ENCODE measurements around the gene FAM50B.

The FAM50B gene

DNA sequence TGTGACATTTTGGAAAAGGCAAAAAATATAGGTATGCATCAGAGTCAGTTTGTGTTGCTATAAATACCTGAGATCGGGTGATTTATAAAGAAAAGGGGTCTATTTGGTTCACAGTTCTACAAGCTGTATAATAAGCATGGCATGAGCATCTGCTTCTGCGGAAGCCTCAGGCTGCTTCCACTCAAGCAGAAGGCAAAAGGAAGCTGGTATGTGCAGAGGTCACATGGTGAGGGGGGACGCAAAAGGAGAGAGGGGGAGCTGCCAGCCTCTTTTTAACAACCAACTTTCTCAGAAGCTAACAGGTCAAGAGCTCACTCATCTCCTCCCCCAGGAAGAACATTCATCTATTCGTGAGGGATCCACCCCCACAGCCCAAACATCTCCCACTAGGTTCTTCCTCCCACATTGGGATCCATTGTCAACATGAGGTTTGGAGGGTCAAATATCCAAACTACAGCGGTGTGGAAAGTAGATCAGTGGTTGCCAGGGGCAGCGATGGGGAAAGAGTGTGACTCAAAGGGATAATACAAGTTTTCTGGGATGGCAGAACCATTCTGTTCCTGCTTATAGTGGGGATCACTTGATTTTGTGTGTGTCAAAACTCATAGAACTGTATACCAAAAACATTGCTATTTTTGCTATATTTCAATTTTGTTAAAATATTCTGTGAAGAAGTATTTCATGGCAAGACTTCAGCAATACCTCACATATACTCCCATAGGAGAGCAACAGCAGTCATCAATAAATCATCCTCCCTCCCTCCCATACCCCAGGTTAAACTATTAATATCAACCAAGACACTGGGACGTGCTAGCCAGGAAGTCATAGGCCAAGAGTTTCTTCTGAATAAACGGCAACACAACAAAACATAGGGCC is 9.9 kb upstream of the FAM50B start:
- Histone ChIP-seq H3K27me3 (replicated peaks; ENCODE audit: control insufficient read depth, insufficient read depth, low read length) (no peaks in the 10 kb centered on the region), H3K9me3 (ENCODE audit: control insufficient read depth, low read length) (no peaks in the 10 kb centered on the region), H3K9ac (ENCODE audit: low read length) (no peak overlapping the region), H3K4me1 (ENCODE audit: control insufficient read depth, insufficient read depth, low read length) (peaks cover 70% of the 10 kb centered on the region), H3K36me3 (ENCODE audit: control insufficient read depth, insufficient read depth, low read length, severe bottlenecking) (no peaks in the 10 kb centered on the region), H3K4me3 (ENCODE audit: low read length) (no peak overlapping the region)
- peak; percentile 20 for DNase-seq (ENCODE audit: low read depth)

DNA sequence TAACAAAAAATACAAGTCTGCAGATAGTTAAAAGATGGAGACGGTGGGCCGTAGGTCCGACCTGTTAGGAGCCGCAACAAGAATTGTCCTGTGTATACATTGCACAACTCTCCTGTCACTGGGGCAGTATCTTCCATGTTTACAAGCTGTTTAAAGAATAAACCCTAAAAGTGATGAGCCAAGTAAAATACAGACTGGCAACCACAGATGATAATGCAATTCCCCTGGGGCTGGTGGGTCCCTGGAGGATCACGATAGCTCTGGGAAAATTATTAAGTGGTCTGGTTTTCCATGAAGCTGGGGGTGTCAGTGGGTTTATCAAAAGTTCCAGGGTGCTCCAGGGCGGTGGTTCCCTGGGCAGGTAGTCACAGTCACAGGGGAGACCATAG is 8.1 kb upstream of the FAM50B start:
- peak overlapping the region; percentile 8 for H3K4me3 ChIP-seq (ENCODE audit: low read length)

DNA sequence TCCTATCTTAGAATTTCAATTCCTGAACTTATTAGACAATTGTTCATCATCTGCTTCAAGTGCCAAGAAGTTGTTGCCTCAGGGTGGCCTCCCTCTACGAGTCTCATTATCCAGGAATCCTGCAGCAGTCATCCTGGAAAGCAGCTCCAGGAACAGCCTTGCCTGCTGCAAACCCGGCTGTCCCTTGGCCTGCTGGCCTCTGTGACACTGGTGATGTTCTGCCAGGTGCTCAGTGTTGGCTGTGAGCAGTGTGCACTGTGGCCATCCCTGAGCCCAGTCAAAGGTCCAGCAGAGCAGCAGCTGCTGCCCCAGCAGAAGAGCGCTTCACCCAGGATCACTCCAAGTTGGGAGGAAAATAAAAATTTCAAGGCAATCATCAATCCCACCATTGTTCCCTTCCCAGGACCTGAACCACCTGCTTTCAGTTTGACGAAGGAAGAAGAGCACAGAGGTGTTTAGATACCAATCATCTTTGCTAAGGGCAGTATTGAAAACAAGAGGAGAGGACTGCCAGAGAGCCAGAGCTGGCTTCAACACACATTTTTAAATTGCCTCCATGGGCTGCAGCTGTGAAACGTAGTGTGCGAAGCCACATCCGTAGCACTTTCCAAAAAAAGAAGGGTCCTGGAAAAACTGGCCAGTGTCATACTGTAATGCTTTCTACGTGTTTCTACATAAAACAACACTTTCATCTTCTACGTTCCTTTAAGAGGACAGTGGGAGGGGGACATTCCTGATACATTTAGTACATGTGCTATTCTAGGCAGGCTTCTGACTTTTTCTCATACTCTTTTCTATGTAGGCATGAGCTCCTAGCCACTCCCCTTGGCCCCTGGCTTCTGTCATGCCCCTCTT is 7.2 kb upstream of the FAM50B start:
- Histone ChIP-seq H3K9me3 (ENCODE audit: control insufficient read depth, low read length) (no peaks in the 10 kb centered on the region), H3K4me1 (ENCODE audit: control insufficient read depth, insufficient read depth, low read length) (peaks cover 55% of the 10 kb centered on the region), H3K36me3 (ENCODE audit: control insufficient read depth, insufficient read depth, low read length, severe bottlenecking) (no peaks in the 10 kb centered on the region), H3K27me3 (replicated peaks; ENCODE audit: control insufficient read depth, insufficient read depth, low read length) (no peaks in the 10 kb centered on the region), H3K9ac (ENCODE audit: low read length) (peak overlapping the region; percentile 79), H3K4me3 (ENCODE audit: low read length) (peak overlapping the region; percentile 8)
- peak; percentile 74 for DNase-seq (ENCODE audit: low read depth)

More for the DNA sequence above, 8.1 kb upstream of the FAM50B start:
- DNase-seq (ENCODE audit: low read depth) = no peak
- H3K9me3 ChIP-seq (ENCODE audit: control insufficient read depth, low read length) = no peaks in the 10 kb centered on the region
- H3K9ac ChIP-seq (ENCODE audit: low read length) = peak overlapping the region; percentile 15
- no peaks in the 10 kb centered on the region for H3K27me3 ChIP-seq (replicated peaks; ENCODE audit: control insufficient read depth, insufficient read depth, low read length)
- peaks cover 61% of the 10 kb centered on the region for H3K4me1 ChIP-seq (ENCODE audit: control insufficient read depth, insufficient read depth, low read length)
- no peaks in the 10 kb centered on the region for H3K36me3 ChIP-seq (ENCODE audit: control insufficient read depth, insufficient read depth, low read length, severe bottlenecking)

DNA sequence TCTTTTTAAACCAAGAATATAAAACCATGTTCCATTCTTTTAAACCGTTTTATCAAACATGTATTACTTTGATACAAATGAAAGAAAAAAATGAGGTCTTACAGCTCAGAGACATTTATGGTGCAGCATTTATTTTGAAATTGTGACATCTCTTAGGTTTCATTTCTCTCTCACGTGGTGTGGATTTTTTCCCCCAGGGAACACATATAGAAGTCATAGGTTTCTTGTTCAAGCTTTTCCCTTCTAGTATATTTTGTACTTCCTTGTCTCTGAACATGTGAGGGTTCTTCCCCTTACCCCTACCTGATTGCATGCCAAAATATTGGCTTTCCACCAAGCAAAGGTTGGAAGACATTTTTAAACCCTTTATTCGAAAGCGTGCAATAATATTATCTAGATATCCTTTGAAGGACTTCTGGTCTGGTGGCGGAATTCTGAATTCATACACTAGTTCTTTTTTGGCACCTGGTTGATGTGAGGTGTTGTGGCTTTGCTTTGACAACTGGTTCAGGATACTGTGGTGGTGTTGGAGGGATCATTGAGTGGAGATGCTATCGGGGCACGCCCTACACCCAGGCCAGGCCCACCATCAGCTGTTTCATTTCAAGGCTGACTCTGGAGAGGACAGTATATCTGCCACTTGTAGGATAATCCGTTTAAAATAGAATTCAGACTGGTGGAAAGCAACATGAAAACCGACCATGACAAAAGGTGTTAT is 5.6 kb upstream of the FAM50B start:
- DNase-seq (ENCODE audit: low read depth) = peak; percentile 51
- H3K9me3 ChIP-seq (ENCODE audit: control insufficient read depth, low read length) = no peaks in the 10 kb centered on the region
- peaks cover 71% of the 10 kb centered on the region for H3K4me1 ChIP-seq (ENCODE audit: control insufficient read depth, insufficient read depth, low read length)
- H3K9ac ChIP-seq (ENCODE audit: low read length) = peak overlapping the region; percentile 79
- H3K4me3 ChIP-seq (ENCODE audit: low read length) = peak overlapping the region; percentile 28
- H3K36me3 ChIP-seq (ENCODE audit: control insufficient read depth, insufficient read depth, low read length, severe bottlenecking) = no peaks in the 10 kb centered on the region
- no peaks in the 10 kb centered on the region for H3K27me3 ChIP-seq (replicated peaks; ENCODE audit: control insufficient read depth, insufficient read depth, low read length)

DNA sequence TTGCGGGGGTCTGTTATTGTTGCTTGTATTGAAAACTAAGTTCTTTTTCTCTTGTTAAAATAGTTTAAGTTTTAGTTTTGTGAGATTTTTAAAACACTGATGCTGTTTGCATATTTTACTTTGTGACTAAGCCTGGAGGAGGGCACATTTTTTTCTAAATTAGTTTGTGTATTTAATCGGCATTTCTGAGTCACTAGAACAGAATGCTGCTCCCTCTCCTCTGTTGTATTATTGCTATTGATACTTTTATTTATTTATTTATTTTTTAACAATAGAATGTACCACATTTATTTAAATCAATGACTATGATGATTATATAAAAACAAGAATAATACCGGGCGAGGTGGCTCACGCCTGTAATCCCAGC is 5.1 kb upstream of the FAM50B start:
- Histone ChIP-seq H3K4me3 (ENCODE audit: low read length) (peak overlapping the region; percentile 28), H3K9ac (ENCODE audit: low read length) (peak overlapping the region; percentile 79), H3K4me1 (ENCODE audit: control insufficient read depth, insufficient read depth, low read length) (peaks cover 70% of the 10 kb centered on the region), H3K36me3 (ENCODE audit: control insufficient read depth, insufficient read depth, low read length, severe bottlenecking) (no peaks in the 10 kb centered on the region), H3K27me3 (replicated peaks; ENCODE audit: control insufficient read depth, insufficient read depth, low read length) (no peaks in the 10 kb centered on the region), H3K9me3 (ENCODE audit: control insufficient read depth, low read length) (no peaks in the 10 kb centered on the region)
- DNase-seq (ENCODE audit: low read depth) = peak; percentile 81

DNA sequence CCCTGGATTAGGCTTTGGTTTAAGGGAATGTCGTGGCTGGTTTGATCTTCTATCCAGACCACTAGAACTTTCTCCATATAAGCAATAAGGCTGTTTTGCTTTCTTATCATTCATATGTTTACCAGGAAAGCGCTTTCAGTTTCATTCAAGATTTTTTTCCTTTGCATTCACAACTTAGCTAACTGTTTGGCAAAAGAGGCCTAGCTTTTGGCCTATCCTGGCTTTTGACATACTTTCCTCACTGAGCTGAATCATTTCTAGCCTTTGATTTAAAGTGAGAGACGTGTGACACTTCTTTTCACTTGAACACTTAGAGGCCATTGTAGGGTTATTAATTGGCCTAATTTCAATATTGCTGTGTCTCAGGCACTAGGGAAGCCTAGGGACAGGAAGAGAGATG is 1.7 kb upstream of the FAM50B start:
- DNase-seq (ENCODE audit: low read depth) = no peak
- no peaks in the 10 kb centered on the region for H3K27me3 ChIP-seq (replicated peaks; ENCODE audit: control insufficient read depth, insufficient read depth, low read length)
- peak overlapping the region; percentile 77 for H3K9ac ChIP-seq (ENCODE audit: low read length)
- no peaks in the 10 kb centered on the region for H3K9me3 ChIP-seq (ENCODE audit: control insufficient read depth, low read length)
- peaks cover 55% of the 10 kb centered on the region for H3K4me1 ChIP-seq (ENCODE audit: control insufficient read depth, insufficient read depth, low read length)
- no peaks in the 10 kb centered on the region for H3K36me3 ChIP-seq (ENCODE audit: control insufficient read depth, insufficient read depth, low read length, severe bottlenecking)
- H3K4me3 ChIP-seq (ENCODE audit: low read length) = peak overlapping the region; percentile 35

DNA sequence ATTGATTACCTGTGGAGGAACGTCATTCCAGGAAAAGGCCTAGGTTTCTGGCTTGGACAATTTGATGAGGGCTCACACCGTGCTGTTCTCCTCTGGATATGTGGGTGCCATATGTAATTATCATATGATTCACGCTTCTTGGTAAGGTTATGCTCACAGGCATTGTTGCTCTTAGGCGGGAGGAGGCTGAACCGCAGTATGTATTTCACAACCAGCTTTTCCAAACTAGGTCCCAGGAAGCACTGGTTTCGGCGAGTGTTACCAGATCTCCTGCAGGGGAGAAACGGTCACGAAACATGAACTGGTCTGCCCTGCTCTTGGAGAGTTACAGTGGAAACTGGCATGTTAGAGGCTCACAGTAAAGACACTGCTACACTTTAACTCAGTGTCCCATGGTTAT is 793 bp upstream of the FAM50B start:
- Histone ChIP-seq H3K27me3 (replicated peaks; ENCODE audit: control insufficient read depth, insufficient read depth, low read length) (no peaks in the 10 kb centered on the region), H3K9ac (ENCODE audit: low read length) (peak overlapping the region; percentile 77), H3K9me3 (ENCODE audit: control insufficient read depth, low read length) (no peaks in the 10 kb centered on the region), H3K36me3 (ENCODE audit: control insufficient read depth, insufficient read depth, low read length, severe bottlenecking) (no peaks in the 10 kb centered on the region), H3K4me1 (ENCODE audit: control insufficient read depth, insufficient read depth, low read length) (peaks cover 46% of the 10 kb centered on the region), H3K4me3 (ENCODE audit: low read length) (peak overlapping the region; percentile 78)
- no peak for DNase-seq (ENCODE audit: low read depth)

DNA sequence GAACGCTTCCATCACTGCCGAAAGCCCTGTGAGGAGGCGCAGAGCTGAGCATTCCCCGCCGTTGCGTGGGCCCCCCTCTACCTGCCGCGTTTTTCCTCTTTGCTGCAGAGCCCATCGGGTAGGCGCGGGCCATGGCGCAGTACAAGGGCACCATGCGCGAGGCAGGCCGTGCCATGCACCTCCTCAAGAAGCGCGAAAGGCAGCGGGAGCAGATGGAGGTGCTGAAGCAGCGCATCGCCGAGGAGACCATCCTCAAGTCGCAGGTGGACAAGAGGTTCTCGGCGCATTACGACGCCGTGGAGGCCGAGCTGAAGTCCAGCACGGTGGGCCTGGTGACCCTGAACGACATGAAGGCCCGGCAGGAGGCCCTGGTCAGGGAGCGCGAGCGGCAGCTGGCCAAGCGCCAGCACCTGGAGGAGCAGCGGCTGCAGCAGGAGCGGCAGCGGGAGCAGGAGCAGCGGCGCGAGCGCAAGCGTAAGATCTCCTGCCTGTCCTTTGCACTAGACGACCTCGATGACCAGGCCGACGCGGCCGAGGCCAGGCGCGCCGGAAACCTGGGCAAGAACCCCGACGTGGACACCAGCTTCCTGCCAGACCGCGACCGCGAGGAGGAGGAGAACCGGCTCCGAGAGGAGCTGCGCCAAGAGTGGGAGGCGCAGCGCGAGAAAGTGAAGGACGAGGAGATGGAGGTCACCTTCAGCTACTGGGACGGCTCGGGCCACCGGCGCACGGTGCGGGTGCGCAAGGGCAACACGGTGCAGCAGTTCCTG is 693 bp downstream of the FAM50B start:
- peak overlapping the region; percentile 78 for H3K4me3 ChIP-seq (ENCODE audit: low read length)
- H3K4me1 ChIP-seq (ENCODE audit: control insufficient read depth, insufficient read depth, low read length) = peaks cover 34% of the 10 kb centered on the region
- H3K9me3 ChIP-seq (ENCODE audit: control insufficient read depth, low read length) = no peaks in the 10 kb centered on the region
- no peaks in the 10 kb centered on the region for H3K27me3 ChIP-seq (replicated peaks; ENCODE audit: control insufficient read depth, insufficient read depth, low read length)
- H3K9ac ChIP-seq (ENCODE audit: low read length) = peak overlapping the region; percentile 86
- no peaks in the 10 kb centered on the region for H3K36me3 ChIP-seq (ENCODE audit: control insufficient read depth, insufficient read depth, low read length, severe bottlenecking)
- DNase-seq (ENCODE audit: low read depth) = peak; percentile 22

DNA sequence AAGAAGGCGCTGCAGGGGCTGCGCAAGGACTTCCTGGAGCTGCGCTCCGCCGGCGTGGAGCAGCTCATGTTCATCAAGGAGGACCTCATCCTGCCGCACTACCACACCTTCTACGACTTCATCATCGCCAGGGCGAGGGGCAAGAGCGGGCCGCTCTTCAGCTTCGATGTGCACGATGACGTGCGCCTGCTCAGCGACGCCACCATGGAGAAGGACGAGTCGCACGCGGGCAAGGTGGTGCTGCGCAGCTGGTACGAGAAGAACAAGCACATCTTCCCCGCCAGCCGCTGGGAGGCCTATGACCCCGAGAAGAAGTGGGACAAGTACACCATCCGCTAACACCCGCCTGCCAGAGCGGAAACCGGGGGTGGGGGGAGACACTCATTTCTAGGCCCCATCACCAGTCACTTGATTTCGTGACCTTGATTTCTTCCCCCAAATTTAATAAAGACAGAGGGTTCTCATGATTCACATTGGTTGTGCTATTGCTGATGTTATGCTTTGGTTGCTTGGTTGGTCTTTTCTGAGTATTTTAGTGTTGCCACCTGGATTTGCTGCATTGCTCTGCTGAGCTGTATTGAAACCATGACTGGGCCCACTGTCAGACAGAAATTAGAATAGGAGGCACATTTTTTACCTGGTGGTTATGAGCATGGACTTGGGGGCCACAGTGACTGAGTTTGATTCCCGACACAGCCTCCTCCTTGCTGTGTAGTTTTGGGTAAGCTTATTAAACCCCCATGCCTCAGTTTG is 1.5 kb downstream of the FAM50B start:
- H3K27me3 ChIP-seq (replicated peaks; ENCODE audit: control insufficient read depth, insufficient read depth, low read length) = no peaks in the 10 kb centered on the region
- peak overlapping the region; percentile 86 for H3K9ac ChIP-seq (ENCODE audit: low read length)
- no peaks in the 10 kb centered on the region for H3K36me3 ChIP-seq (ENCODE audit: control insufficient read depth, insufficient read depth, low read length, severe bottlenecking)
- no peaks in the 10 kb centered on the region for H3K9me3 ChIP-seq (ENCODE audit: control insufficient read depth, low read length)
- H3K4me3 ChIP-seq (ENCODE audit: low read length) = peak overlapping the region; percentile 78
- peaks cover 34% of the 10 kb centered on the region for H3K4me1 ChIP-seq (ENCODE audit: control insufficient read depth, insufficient read depth, low read length)
- no peak for DNase-seq (ENCODE audit: low read depth)

DNA sequence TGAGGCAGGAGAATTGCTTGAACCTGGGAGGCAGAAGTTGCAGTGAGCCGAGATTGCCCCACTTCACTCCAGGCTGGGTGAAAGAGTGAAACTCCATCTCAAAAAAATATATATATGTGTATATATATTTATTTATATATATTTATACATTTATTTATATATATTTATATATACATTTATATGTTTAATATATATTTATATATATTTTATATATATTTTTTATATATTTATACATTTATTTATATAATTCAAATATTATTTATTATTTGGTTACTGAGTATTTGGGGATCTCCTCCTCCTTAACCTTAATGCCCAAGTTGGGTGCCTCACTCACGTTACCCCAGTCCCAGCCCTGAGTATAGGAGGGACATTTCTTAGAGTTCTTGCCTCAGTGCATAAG is 2.7 kb downstream of the FAM50B start:
- Histone ChIP-seq H3K9me3 (ENCODE audit: control insufficient read depth, low read length) (no peaks in the 10 kb centered on the region), H3K36me3 (ENCODE audit: control insufficient read depth, insufficient read depth, low read length, severe bottlenecking) (no peaks in the 10 kb centered on the region), H3K9ac (ENCODE audit: low read length) (no peak overlapping the region), H3K27me3 (replicated peaks; ENCODE audit: control insufficient read depth, insufficient read depth, low read length) (no peaks in the 10 kb centered on the region), H3K4me1 (ENCODE audit: control insufficient read depth, insufficient read depth, low read length) (peaks cover 36% of the 10 kb centered on the region), H3K4me3 (ENCODE audit: low read length) (no peak overlapping the region)
- DNase-seq (ENCODE audit: low read depth) = no peak

Data from adipocyte (in vitro differentiated cells).